Measurements from ENCODE around the gene USP25.

USP25 gene

DNA sequence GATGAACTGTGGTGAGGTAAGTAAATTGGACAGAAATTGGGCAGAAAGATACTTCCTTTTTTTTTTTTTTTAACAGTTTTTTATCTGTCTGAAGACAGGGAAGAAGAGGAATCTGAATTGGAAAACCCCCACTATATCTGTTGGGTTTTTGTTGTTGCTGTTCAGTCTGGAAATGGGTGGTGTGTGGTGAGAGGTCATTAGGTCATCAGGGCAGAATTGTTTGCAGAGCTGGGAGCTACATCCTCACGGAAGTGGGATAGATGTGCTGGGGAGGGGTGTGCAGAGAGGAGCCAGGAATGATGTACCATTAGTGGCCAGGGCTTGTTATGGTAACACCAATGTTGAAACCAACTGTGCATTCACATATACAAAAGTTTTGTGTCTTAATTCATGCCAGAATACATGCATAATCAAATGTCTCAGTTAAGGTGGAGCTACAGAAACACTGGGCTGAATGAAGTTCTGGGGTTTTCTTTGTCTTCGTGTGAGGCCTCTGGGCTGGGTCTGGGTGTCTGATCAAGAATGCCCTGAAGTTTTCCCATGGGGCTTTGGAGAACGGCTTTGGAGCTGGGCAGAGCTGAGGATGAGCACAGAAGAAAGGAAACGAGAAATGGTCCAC is 12.4 kb downstream of the USP25 start:
- H2BK5ac ChIP-seq (ENCODE audit: low read length): peak overlapping the region; percentile 33
- no peak overlapping the region for H3K4me2 ChIP-seq (ENCODE audit: insufficient read depth, low read length, poor library complexity, severe bottlenecking)
- no peak overlapping the region for H3K4ac ChIP-seq (ENCODE audit: low read length)
- no peak overlapping the region for H3K4me3 ChIP-seq (ENCODE audit: low read length in 2 of 2)
- no peak overlapping the region for H4K91ac ChIP-seq (ENCODE audit: low read depth, low read length, poor library complexity)
- H2BK15ac ChIP-seq (ENCODE audit: low read length): no peak overlapping the region
- H3K9me3 ChIP-seq (replicated peaks in 1 of 2; ENCODE audit: control insufficient read depth in 2 of 2, insufficient read depth in 1 of 2, low read depth in 1 of 2, low read length in 2 of 2): peaks cover 0 to 17% of the 10 kb centered on the region in 2 donors
- H4K8ac ChIP-seq (ENCODE audit: low read depth, low read length): no peak overlapping the region
- no peak overlapping the region for H2BK12ac ChIP-seq (ENCODE audit: low read length)
- peaks cover 2% of the 10 kb centered on the region for H3K79me1 ChIP-seq (ENCODE audit: low read depth, low read length)
- H3K14ac ChIP-seq (ENCODE audit: low read length): no peak overlapping the region
- H3K18ac ChIP-seq (ENCODE audit: low read length): no peak overlapping the region
- H3K4me1 ChIP-seq (ENCODE audit: control insufficient read depth in 2 of 2, insufficient read depth in 1 of 2, low read depth in 1 of 2, low read length in 2 of 2): peaks cover 8 to 9% of the 10 kb centered on the region in 2 donors
- H2AFZ ChIP-seq (ENCODE audit: low read length): no peak overlapping the region
- H3K23ac ChIP-seq (ENCODE audit: low read depth, low read length, poor library complexity): no peak overlapping the region
- no peak overlapping the region for H2BK120ac ChIP-seq (ENCODE audit: low read depth, low read length)
- peak overlapping the region; percentile 57 for H3K27ac ChIP-seq (replicated peaks; ENCODE audit: low read length)
- DNase-seq (ENCODE audit: low spot score): no peak
- H3K36me3 ChIP-seq (replicated peaks in 1 of 2; ENCODE audit: control insufficient read depth in 2 of 2, insufficient read depth in 2 of 2, low read length in 2 of 2): peaks cover 5 to 6% of the 10 kb centered on the region in 2 donors
- no CpG with 5 or more reads among the region's 4 CpGs for WGBS, 2 donors (ENCODE audit: extremely low coverage in 2 of 2, insufficient read length in 2 of 2, insufficient replicate concordance in 1 of 2)
- H3K9ac ChIP-seq (ENCODE audit: low read depth, low read length, poor library complexity): no peak overlapping the region
- H2AK5ac ChIP-seq (ENCODE audit: low read depth, low read length): no peak overlapping the region
- H3K27me3 ChIP-seq (ENCODE audit: control insufficient read depth in 3 of 3, insufficient read depth in 3 of 3, low read depth in 1 of 3, low read length in 3 of 3): no peaks in the 10 kb centered on the region

DNA sequence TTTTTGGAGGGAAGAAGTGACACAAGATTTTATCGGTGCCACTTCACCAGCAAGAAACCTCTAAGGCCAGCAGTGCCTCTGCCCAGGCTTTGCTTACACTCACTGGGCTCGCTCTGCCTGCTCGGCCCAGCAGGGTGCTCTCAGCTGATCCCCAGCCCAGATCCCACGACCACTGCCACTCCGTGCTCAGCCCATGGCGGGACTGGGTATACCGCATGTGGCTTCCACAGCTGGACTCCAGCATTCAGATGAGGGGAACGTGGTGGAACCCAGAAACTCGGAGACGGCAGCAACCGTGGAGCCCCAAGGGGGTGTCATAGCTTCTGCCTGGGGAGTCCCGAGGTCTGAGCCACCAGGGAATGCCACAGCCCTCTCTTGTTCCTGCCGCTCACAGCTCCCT is 12.9 kb downstream of the USP25 start:
- no peaks in the 10 kb centered on the region for H3K27me3 ChIP-seq (ENCODE audit: control insufficient read depth in 3 of 3, insufficient read depth in 3 of 3, low read depth in 1 of 3, low read length in 3 of 3)
- H3K36me3 ChIP-seq (replicated peaks in 1 of 2; ENCODE audit: control insufficient read depth in 2 of 2, insufficient read depth in 2 of 2, low read length in 2 of 2): peaks cover 5 to 6% of the 10 kb centered on the region in 2 donors
- peaks cover 2% of the 10 kb centered on the region for H3K79me1 ChIP-seq (ENCODE audit: low read depth, low read length)
- H3K4ac ChIP-seq (ENCODE audit: low read length): no peak overlapping the region
- H3K4me1 ChIP-seq (ENCODE audit: control insufficient read depth in 2 of 2, insufficient read depth in 1 of 2, low read depth in 1 of 2, low read length in 2 of 2): peaks cover 8 to 9% of the 10 kb centered on the region in 2 donors
- WGBS, 2 donors (ENCODE audit: extremely low coverage in 2 of 2, insufficient read length in 2 of 2, insufficient replicate concordance in 1 of 2): no CpG with 5 or more reads among the region's 13 CpGs
- no peak overlapping the region for H3K23ac ChIP-seq (ENCODE audit: low read depth, low read length, poor library complexity)
- peak overlapping the region; percentile 57 for H3K27ac ChIP-seq (replicated peaks; ENCODE audit: low read length)
- no peak for DNase-seq (ENCODE audit: low spot score)
- no peak overlapping the region for H2BK12ac ChIP-seq (ENCODE audit: low read length)
- peak overlapping the region; percentile 33 for H2BK5ac ChIP-seq (ENCODE audit: low read length)
- H2AFZ ChIP-seq (ENCODE audit: low read length): no peak overlapping the region
- no peak overlapping the region for H2BK120ac ChIP-seq (ENCODE audit: low read depth, low read length)
- H3K18ac ChIP-seq (ENCODE audit: low read length): peak overlapping the region; percentile 87
- H3K4me3 ChIP-seq (ENCODE audit: low read length in 2 of 2): no peak overlapping the region
- peak overlapping the region; percentile 33 for H2AK5ac ChIP-seq (ENCODE audit: low read depth, low read length)
- no peak overlapping the region for H4K91ac ChIP-seq (ENCODE audit: low read depth, low read length, poor library complexity)
- H3K9ac ChIP-seq (ENCODE audit: low read depth, low read length, poor library complexity): peak overlapping the region; percentile 39
- H3K9me3 ChIP-seq (replicated peaks in 1 of 2; ENCODE audit: control insufficient read depth in 2 of 2, insufficient read depth in 1 of 2, low read depth in 1 of 2, low read length in 2 of 2): peaks cover 0 to 17% of the 10 kb centered on the region in 2 donors
- H3K14ac ChIP-seq (ENCODE audit: low read length): no peak overlapping the region
- no peak overlapping the region for H4K8ac ChIP-seq (ENCODE audit: low read depth, low read length)
- no peak overlapping the region for H3K4me2 ChIP-seq (ENCODE audit: insufficient read depth, low read length, poor library complexity, severe bottlenecking)
- no peak overlapping the region for H2BK15ac ChIP-seq (ENCODE audit: low read length)

GRCh38 chr21:15743593-15743992 is 13.8 kb downstream of the USP25 start:
- Histone ChIP-seq H2AK5ac (ENCODE audit: low read depth, low read length) (peak overlapping the region; percentile 31), H3K27me3 (ENCODE audit: control insufficient read depth in 3 of 3, insufficient read depth in 3 of 3, low read depth in 1 of 3, low read length in 3 of 3) (no peaks in the 10 kb centered on the region), H4K91ac (ENCODE audit: low read depth, low read length, poor library complexity) (no peak overlapping the region), H2AFZ (ENCODE audit: low read length) (no peak overlapping the region), H3K27ac (replicated peaks; ENCODE audit: low read length) (no peak overlapping the region), H2BK120ac (ENCODE audit: low read depth, low read length) (no peak overlapping the region), H3K18ac (ENCODE audit: low read length) (no peak overlapping the region), H2BK12ac (ENCODE audit: low read length) (no peak overlapping the region), H3K4me3 (ENCODE audit: low read length in 2 of 2) (no peak overlapping the region), H3K4me2 (ENCODE audit: insufficient read depth, low read length, poor library complexity, severe bottlenecking) (no peak overlapping the region), H3K4me1 (ENCODE audit: control insufficient read depth in 2 of 2, insufficient read depth in 1 of 2, low read depth in 1 of 2, low read length in 2 of 2) (peaks cover 8 to 9% of the 10 kb centered on the region in 2 donors), H4K8ac (ENCODE audit: low read depth, low read length) (no peak overlapping the region), H2BK5ac (ENCODE audit: low read length) (no peak overlapping the region), H3K9ac (ENCODE audit: low read depth, low read length, poor library complexity) (no peak overlapping the region), H3K23ac (ENCODE audit: low read depth, low read length, poor library complexity) (no peak overlapping the region), H3K4ac (ENCODE audit: low read length) (no peak overlapping the region), H3K14ac (ENCODE audit: low read length) (no peak overlapping the region), H3K79me1 (ENCODE audit: low read depth, low read length) (peaks cover 2% of the 10 kb centered on the region), H3K9me3 (replicated peaks in 1 of 2; ENCODE audit: control insufficient read depth in 2 of 2, insufficient read depth in 1 of 2, low read depth in 1 of 2, low read length in 2 of 2) (peaks cover 0 to 17% of the 10 kb centered on the region in 2 donors), H2BK15ac (ENCODE audit: low read length) (no peak overlapping the region), H3K36me3 (replicated peaks in 1 of 2; ENCODE audit: control insufficient read depth in 2 of 2, insufficient read depth in 2 of 2, low read length in 2 of 2) (peaks cover 5 to 6% of the 10 kb centered on the region in 2 donors)
- WGBS, 2 donors (ENCODE audit: extremely low coverage in 2 of 2, insufficient read length in 2 of 2, insufficient replicate concordance in 1 of 2): no CpG with 5 or more reads among the region's 4 CpGs
- no peak for DNase-seq (ENCODE audit: low spot score)

GRCh38 chr21:15744926-15745325 is 15.1 kb downstream of the USP25 start:
- Histone ChIP-seq H3K27ac (replicated peaks; ENCODE audit: low read length) (no peak overlapping the region), H3K18ac (ENCODE audit: low read length) (no peak overlapping the region), H4K91ac (ENCODE audit: low read depth, low read length, poor library complexity) (no peak overlapping the region), H3K14ac (ENCODE audit: low read length) (no peak overlapping the region), H2BK15ac (ENCODE audit: low read length) (no peak overlapping the region), H3K4me2 (ENCODE audit: insufficient read depth, low read length, poor library complexity, severe bottlenecking) (no peak overlapping the region), H3K79me1 (ENCODE audit: low read depth, low read length) (peaks cover 2% of the 10 kb centered on the region), H3K9me3 (replicated peaks in 1 of 2; ENCODE audit: control insufficient read depth in 2 of 2, insufficient read depth in 1 of 2, low read depth in 1 of 2, low read length in 2 of 2) (peaks cover 0 to 17% of the 10 kb centered on the region in 2 donors), H3K4me3 (ENCODE audit: low read length in 2 of 2) (no peak overlapping the region), H3K4ac (ENCODE audit: low read length) (no peak overlapping the region), H2AK5ac (ENCODE audit: low read depth, low read length) (no peak overlapping the region), H3K4me1 (ENCODE audit: control insufficient read depth in 2 of 2, insufficient read depth in 1 of 2, low read depth in 1 of 2, low read length in 2 of 2) (peaks cover 8 to 9% of the 10 kb centered on the region in 2 donors), H2BK120ac (ENCODE audit: low read depth, low read length) (no peak overlapping the region), H3K36me3 (replicated peaks in 1 of 2; ENCODE audit: control insufficient read depth in 2 of 2, insufficient read depth in 2 of 2, low read length in 2 of 2) (peaks cover 5 to 6% of the 10 kb centered on the region in 2 donors), H3K23ac (ENCODE audit: low read depth, low read length, poor library complexity) (no peak overlapping the region), H2BK5ac (ENCODE audit: low read length) (no peak overlapping the region), H2BK12ac (ENCODE audit: low read length) (no peak overlapping the region), H2AFZ (ENCODE audit: low read length) (no peak overlapping the region), H3K9ac (ENCODE audit: low read depth, low read length, poor library complexity) (no peak overlapping the region), H3K27me3 (ENCODE audit: control insufficient read depth in 3 of 3, insufficient read depth in 3 of 3, low read depth in 1 of 3, low read length in 3 of 3) (no peaks in the 10 kb centered on the region), H4K8ac (ENCODE audit: low read depth, low read length) (no peak overlapping the region)
- DNase-seq (ENCODE audit: low spot score): no peak
- no CpG with 5 or more reads among the region's 4 CpGs for WGBS, 2 donors (ENCODE audit: extremely low coverage in 2 of 2, insufficient read length in 2 of 2, insufficient replicate concordance in 1 of 2)
